BLaER1 treated with 17β-estradiol and CSF1 and Interleukin-3, amounts not matched to agents 10 nM and 100 nM (cell line): ENCODE results near the gene NDUFA11.
A peak's percentile ranks its signal among the peaks of the same experiment; 100 is the strongest.

Experiments used
- H3K27ac ChIP-seq, 11 experiments: shearing (Covaris generic); formaldehyde crosslinking; 2 replicates each; pipeline ENCODE4 v1.8.1; 2022
- H3K27me3 ChIP-seq, 11 experiments: shearing (Covaris generic); formaldehyde crosslinking; 2 replicates each; pipeline ENCODE4 v1.8.1; 2022
- H3K36me3 ChIP-seq, 11 experiments: shearing (Covaris generic); formaldehyde crosslinking; 2 replicates each; pipeline ENCODE4 v1.8.1; 2022
- H3K4me1 ChIP-seq, 10 experiments: shearing (Covaris generic); formaldehyde crosslinking; 2 replicates each; pipeline ENCODE4 v1.8.1; 2022
- H3K4me2 ChIP-seq, 11 experiments: shearing (Covaris generic); formaldehyde crosslinking; 2 replicates each; pipeline ENCODE4 v1.8.1; 2022
- H3K4me3 ChIP-seq, 10 experiments: shearing (Covaris generic); formaldehyde crosslinking; 2 replicates each; pipeline ENCODE4 v1.8.1; 2022
- H3K9ac ChIP-seq, 11 experiments: shearing (Covaris generic); formaldehyde crosslinking; 2 replicates each; pipeline ENCODE4 v1.8.1; 2022
- H3K9me3 ChIP-seq, 11 experiments: shearing (Covaris generic); formaldehyde crosslinking; replicated peaks in 1 of 11; 2 replicates each; pipeline ENCODE4 v1.8.1; 2022
- H4K20me1 ChIP-seq, 11 experiments: shearing (Covaris generic); formaldehyde crosslinking; 2 replicates each; pipeline ENCODE4 v1.8.1; 2022
- Cebpa-rat ChIP-seq, 11 experiments: shearing (Covaris generic); IDR thresholded peaks; 2 replicates each; pipeline ENCODE4 v1.8.1; 2022

Gene NDUFA11

DNA sequence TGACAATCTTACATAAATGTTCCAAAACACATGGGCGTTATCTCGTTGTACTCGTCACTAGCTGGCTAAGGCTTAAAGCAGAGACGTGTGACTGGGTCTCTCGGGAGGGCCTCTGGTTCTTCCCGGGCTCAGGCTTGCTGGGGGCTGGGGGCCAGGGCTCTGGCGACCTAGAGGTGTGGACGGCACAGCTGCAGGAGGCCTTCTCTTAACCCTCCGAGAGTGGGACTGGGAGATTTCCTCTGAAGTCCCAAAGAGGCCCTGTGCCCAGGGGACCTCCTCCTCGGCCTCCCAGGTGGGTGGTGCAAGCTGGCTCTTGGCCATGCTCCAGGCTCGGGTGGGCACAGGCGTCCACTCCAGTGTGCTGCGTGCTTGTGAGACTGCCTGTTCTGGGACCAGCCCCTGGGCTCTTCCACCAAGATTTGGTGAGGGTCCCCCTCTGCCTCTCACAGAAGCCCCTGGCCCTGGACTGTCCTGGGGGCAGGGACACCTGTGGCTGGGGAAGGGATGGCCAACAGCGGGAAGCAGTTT lies 12.7 kb upstream of the NDUFA11 start:
- Histone ChIP-seq H3K27me3 (no peaks in the 10 kb centered on the region), H3K4me3 (no peak overlapping the region), H3K36me3 (peaks cover 66 to 89% (median 77%) of the 10 kb centered on the region in 11 experiments), H4K20me1 (peaks cover 0 to 68% (median 10%) of the 10 kb centered on the region in 11 experiments; a peak in 11 of 22 replicates), H3K9ac (peak overlapping the region in 4 of 11 experiments; percentile 19 to 44 (median 38); a peak in 6 of 22 replicates), H3K27ac (0 out of 22 replicates have a peak overlapping the region, but pooled peaks of 1 of the 11 experiments have one; percentile 7), H3K4me1 (peaks cover 0 to 9% (median 3%) of the 10 kb centered on the region in 10 experiments; a peak in 7 of 20 replicates), H3K4me2 (peak overlapping the region in 3 of 11 experiments; percentile 18 to 29 (median 18); a peak in 3 of 22 replicates), H3K9me3 (no peaks in the 10 kb centered on the region)
- no peak for TF ChIP-seq Cebpa-rat (IDR thresholded peaks at IDR 0.05)

GRCh38 chr19:5915782-5916165 lies 12.2 kb upstream of the NDUFA11 start:
- Histone ChIP-seq H3K27ac (0 out of 22 replicates have a peak overlapping the region, but pooled peaks of 1 of the 11 experiments have one; percentile 7), H3K36me3 (peaks cover 61 to 89% (median 76%) of the 10 kb centered on the region in 11 experiments)

DNA sequence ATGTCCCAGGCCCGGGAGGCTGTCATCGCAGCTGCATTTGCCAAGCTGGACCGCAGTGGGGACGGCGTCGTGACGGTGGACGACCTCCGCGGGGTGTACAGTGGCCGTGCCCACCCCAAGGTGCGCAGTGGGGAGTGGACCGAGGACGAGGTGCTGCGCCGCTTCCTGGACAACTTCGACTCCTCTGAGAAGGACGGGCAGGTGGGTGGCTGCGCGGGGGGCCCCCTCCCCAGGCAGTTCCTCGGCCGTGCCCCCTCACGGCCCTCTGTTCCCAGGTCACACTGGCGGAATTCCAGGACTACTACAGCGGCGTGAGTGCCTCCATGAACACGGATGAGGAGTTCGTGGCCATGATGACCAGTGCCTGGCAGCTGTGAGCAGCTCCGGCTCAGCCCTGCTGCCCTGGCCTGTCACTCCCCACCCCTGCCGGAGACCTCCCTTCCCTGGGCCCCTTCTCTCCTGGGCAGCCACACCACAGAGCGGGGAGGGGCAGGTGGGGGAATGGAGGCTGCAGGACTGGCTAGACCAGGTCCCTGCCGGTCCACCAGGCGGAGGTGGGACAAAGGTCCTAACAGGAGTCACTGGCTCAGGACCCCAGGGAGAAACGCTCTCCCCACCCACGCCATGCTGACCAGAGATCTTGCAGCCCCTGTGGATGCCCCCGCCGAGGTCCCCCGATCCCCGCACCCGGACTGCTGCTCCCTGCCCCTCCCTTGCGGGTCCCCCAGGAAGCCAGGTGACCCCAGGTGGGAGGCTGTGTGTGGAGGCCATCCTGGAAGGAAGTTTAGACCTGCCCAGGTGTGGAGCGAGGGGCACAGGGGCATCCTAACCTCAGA lies 11.6 kb upstream of the NDUFA11 start:
- Histone ChIP-seq H3K4me1 (peaks cover 0 to 9% (median 3%) of the 10 kb centered on the region in 10 experiments; a peak in 7 of 20 replicates), H3K27ac (no peak overlapping the region), H3K4me2 (no peak overlapping the region), H4K20me1 (peaks cover 0 to 60% (median 10%) of the 10 kb centered on the region in 11 experiments; a peak in 11 of 22 replicates), H3K4me3 (no peak overlapping the region), H3K27me3 (no peaks in the 10 kb centered on the region), H3K9me3 (no peaks in the 10 kb centered on the region), H3K36me3 (peaks cover 57 to 89% (median 75%) of the 10 kb centered on the region in 11 experiments), H3K9ac (no peak overlapping the region)
- no peak for TF ChIP-seq Cebpa-rat (IDR thresholded peaks at IDR 0.05)

More at GRCh38 chr19:5915782-5916165, 12.2 kb upstream of the NDUFA11 start:
- Histone ChIP-seq H3K9me3 (no peaks in the 10 kb centered on the region), H3K27me3 (no peaks in the 10 kb centered on the region), H3K9ac (peak overlapping the region in 1 of 11 experiments; percentile 41; a peak in 1 of 22 replicates), H4K20me1 (peaks cover 0 to 66% (median 10%) of the 10 kb centered on the region in 11 experiments; a peak in 11 of 22 replicates), H3K4me3 (no peak overlapping the region), H3K4me1 (peaks cover 0 to 9% (median 3%) of the 10 kb centered on the region in 10 experiments; a peak in 7 of 20 replicates), H3K4me2 (peak overlapping the region in 1 of 11 experiments; percentile 29; a peak in 1 of 22 replicates)
- no peak for TF ChIP-seq Cebpa-rat (IDR thresholded peaks at IDR 0.05)

GRCh38 chr19:5914358-5914774 lies 10.8 kb upstream of the NDUFA11 start:
- no peak for TF ChIP-seq Cebpa-rat (IDR thresholded peaks at IDR 0.05)
- Histone ChIP-seq H3K4me3 (no peak overlapping the region), H3K9me3 (no peaks in the 10 kb centered on the region), H3K9ac (no peak overlapping the region), H3K36me3 (peaks cover 56 to 88% (median 74%) of the 10 kb centered on the region in 11 experiments), H3K27me3 (no peaks in the 10 kb centered on the region), H4K20me1 (peaks cover 0 to 57% (median 10%) of the 10 kb centered on the region in 11 experiments; a peak in 11 of 22 replicates), H3K27ac (no peak overlapping the region), H3K4me2 (no peak overlapping the region), H3K4me1 (peaks cover 0 to 9% (median 3%) of the 10 kb centered on the region in 10 experiments; a peak in 7 of 20 replicates)

DNA sequence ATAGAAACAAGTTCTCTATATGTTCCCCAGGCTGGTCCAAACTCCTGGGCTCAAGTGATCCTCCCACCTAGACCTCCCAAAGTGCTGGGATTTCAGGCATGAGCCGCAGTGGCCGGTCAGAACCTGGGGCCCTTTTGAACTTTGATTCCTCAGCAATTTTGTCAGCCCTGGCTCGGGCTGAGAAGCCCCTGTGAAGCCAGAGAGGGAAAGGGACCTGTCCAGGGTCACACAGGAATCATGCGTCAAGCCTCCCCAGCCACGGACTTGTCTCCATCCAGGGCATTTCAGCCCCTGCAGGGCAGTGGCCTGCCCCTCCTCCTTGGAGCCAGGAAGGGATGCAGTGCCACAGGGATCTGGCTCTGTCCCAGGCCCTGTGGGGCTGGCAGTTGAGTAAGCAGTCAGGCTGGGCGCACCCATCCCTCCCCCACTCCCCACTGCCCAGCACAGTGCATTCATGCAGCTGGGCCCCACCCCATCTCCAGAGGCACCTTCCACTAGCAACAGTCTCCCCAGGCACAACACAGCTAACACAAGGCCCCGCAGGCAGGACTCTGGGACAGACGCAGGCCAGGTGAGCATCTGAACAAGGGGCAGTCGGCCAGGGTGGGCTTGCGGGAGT lies 10.3 kb upstream of the NDUFA11 start, which contains the start of gene CAPS:
TSS of gene CAPS (plus strand) at position 516 of the 619 bp plus-strand sequence. CDS start 153 bp downstream, outside the sequence.
- Histone ChIP-seq H3K9me3 (no peaks in the 10 kb centered on the region), H3K27me3 (no peaks in the 10 kb centered on the region), H3K4me3 (no peak within 1 kb of the TSS), H3K4me2 (no peak within 1 kb of the TSS), H4K20me1 (peaks cover 0 to 57% (median 10%) of the 10 kb centered on the region in 11 experiments; a peak in 11 of 22 replicates), H3K9ac (peak within 1 kb of the TSS in 1 of 11 experiments; percentile 18; a peak in 1 of 22 replicates), H3K4me1 (peaks cover 0 to 9% (median 3%) of the 10 kb centered on the region in 10 experiments; a peak in 7 of 20 replicates), H3K27ac (no peak within 1 kb of the TSS), H3K36me3 (peaks cover 56 to 87% (median 74%) of the 10 kb centered on the region in 11 experiments)
- no peak for TF ChIP-seq Cebpa-rat (IDR thresholded peaks at IDR 0.05)

- Histone ChIP-seq H4K20me1 (peaks cover 0 to 42% (median 3%) of the 10 kb centered on the region in 11 experiments; a peak in 10 of 22 replicates), H3K4me3 (no peak overlapping the region), H3K9ac (no peak overlapping the region), H3K9me3 (no peaks in the 10 kb centered on the region), H3K27me3 (no peaks in the 10 kb centered on the region), H3K36me3 (peaks cover 35 to 71% (median 54%) of the 10 kb centered on the region in 11 experiments), H3K4me2 (no peak overlapping the region), H3K27ac (no peak overlapping the region), H3K4me1 (peaks cover 0 to 17% (median 10%) of the 10 kb centered on the region in 10 experiments; a peak in 17 of 20 replicates)
- no peak for TF ChIP-seq Cebpa-rat (IDR thresholded peaks at IDR 0.05)
Observed at GRCh38 chr19:5911366-5911765, 7.8 kb upstream of the NDUFA11 start.

DNA sequence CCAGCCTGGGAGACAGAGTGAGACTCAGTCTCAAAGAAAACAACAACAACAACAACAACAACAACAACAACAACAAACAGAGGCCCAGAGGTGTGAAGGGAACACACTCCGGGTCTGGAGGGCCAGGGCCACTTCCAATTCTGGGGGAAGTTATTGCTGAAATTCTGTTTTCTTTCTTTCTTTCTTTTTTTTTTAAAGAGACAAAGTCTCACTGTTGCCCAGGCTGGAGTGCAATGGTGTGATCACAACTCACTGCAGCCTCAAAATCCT lies 7.0 kb upstream of the NDUFA11 start:
- Histone ChIP-seq H3K9ac (no peak overlapping the region), H3K27me3 (no peaks in the 10 kb centered on the region), H4K20me1 (peaks cover 0 to 37% (median 0%) of the 10 kb centered on the region in 11 experiments; a peak in 5 of 22 replicates), H3K9me3 (no peaks in the 10 kb centered on the region), H3K36me3 (peaks cover 29 to 63% (median 46%) of the 10 kb centered on the region in 11 experiments), H3K4me2 (no peak overlapping the region), H3K4me3 (no peak overlapping the region), H3K27ac (no peak overlapping the region), H3K4me1 (peaks cover 1 to 25% (median 13%) of the 10 kb centered on the region in 10 experiments; a peak in 18 of 20 replicates)
- TF ChIP-seq Cebpa-rat (IDR thresholded peaks at IDR 0.05) = no peak

DNA sequence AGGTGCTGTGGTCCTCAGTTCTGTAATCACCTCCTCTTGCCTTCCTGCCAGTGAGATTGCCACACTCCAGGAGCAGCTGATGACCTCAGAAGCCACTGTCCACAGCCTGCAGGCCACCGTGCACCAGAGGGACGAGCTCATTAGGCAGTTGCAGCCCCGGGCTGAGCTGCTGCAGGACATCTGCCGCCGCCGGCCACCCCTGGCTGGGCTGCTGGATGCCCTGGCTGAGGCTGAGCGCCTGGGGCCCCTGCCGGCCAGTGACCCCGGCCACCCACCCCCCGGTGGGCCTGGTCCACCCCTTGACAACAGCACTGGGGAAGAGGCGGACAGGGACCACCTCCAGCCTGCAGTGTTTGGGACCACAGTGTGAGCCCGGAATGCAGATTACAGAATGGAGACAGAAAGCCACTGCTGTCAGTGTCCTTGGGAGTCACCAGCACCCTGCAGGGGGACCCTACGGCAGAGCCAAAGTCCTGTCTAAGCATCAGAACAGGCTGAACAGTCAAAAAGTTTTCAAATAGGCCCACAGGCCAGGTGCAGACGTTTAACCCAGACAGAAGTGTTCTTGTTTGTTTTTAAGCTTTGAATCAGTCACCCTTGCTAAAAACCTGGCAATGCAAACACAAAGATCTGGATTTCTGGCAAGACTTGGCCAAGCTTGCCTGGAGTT lies 5.3 kb upstream of the NDUFA11 start:
- Histone ChIP-seq H3K27ac (no peak overlapping the region), H4K20me1 (peaks cover 0 to 21% (median 0%) of the 10 kb centered on the region in 11 experiments; a peak in 3 of 22 replicates)
- no peak for TF ChIP-seq Cebpa-rat (IDR thresholded peaks at IDR 0.05)

More for the DNA sequence above, 5.3 kb upstream of the NDUFA11 start:
- H3K4me3 ChIP-seq = no peak overlapping the region
- no peaks in the 10 kb centered on the region for H3K9me3 ChIP-seq
- H3K4me1 ChIP-seq = peaks cover 8 to 31% (median 21%) of the 10 kb centered on the region in 10 experiments; a peak in 19 of 20 replicates
- H3K36me3 ChIP-seq = peaks cover 13 to 46% (median 29%) of the 10 kb centered on the region in 11 experiments; a peak in 19 of 22 replicates
- no peaks in the 10 kb centered on the region for H3K27me3 ChIP-seq
- peak overlapping the region in 1 of 11 experiments; percentile 6; a peak in 1 of 22 replicates for H3K9ac ChIP-seq
- H3K4me2 ChIP-seq = no peak overlapping the region
